Measurements from ENCODE around the gene RTL9. TPM values are rescaled to one million over a fixed set of nuclear protein-coding genes. Genes with fewer than 3 reads are reported as not detected.

The RTL9 gene
- total RNA-seq, 4 donors from 2014 or later: 0.21 TPM; not detected in 3

DNA sequence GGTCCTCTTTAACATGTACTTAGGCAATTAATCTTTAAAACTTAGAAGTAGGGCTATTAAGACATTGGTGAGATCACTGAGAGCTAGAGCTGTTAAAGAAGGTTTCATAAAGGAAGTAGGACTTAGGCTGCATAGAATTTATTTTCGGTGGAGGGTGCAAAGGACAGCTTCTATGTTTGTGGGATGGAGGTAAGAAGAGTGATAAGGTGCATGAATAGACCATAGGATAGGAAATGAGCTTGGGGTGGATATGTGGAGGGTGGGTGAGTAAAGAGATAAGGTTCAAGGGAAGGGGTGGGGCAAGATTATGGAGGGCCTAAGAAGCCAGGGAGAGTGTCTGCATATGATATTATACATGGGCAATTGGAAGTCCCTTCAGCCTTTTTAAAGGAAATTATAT, 15.9 kb downstream of the RTL9 start:
- H3K4me3 ChIP-seq: no peak overlapping the region
- DNase-seq (ENCODE audit: low spot score in 2 of 2): no peak
- H3K27me3 ChIP-seq: peaks cover 0 to 15% of the 10 kb centered on the region in 2 donors
- WGBS, 2 donors: 62 to 88% methylated on average over 1 of the region's 1 CpG
- no peaks in the 10 kb centered on the region for H3K36me3 ChIP-seq
- no peaks in the 10 kb centered on the region for H3K4me1 ChIP-seq
- TF ChIP-seq EP300 (IDR thresholded peaks at IDR 0.05) (no peak), POLR2A (IDR thresholded peaks at IDR 0.05) (no peak)
- TF ChIP-seq, protein P1, sequence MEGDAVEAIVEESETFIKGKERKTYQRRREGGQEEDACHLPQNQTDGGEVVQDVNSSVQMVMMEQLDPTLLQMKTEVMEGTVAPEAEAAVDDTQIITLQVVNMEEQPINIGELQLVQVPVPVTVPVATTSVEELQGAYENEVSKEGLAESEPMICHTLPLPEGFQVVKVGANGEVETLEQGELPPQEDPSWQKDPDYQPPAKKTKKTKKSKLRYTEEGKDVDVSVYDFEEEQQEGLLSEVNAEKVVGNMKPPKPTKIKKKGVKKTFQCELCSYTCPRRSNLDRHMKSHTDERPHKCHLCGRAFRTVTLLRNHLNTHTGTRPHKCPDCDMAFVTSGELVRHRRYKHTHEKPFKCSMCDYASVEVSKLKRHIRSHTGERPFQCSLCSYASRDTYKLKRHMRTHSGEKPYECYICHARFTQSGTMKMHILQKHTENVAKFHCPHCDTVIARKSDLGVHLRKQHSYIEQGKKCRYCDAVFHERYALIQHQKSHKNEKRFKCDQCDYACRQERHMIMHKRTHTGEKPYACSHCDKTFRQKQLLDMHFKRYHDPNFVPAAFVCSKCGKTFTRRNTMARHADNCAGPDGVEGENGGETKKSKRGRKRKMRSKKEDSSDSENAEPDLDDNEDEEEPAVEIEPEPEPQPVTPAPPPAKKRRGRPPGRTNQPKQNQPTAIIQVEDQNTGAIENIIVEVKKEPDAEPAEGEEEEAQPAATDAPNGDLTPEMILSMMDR (IDR thresholded peaks at IDR 0.05): no peak
- no peak overlapping the region for H3K27ac ChIP-seq
- no peaks in the 10 kb centered on the region for H3K9me3 ChIP-seq

DNA sequence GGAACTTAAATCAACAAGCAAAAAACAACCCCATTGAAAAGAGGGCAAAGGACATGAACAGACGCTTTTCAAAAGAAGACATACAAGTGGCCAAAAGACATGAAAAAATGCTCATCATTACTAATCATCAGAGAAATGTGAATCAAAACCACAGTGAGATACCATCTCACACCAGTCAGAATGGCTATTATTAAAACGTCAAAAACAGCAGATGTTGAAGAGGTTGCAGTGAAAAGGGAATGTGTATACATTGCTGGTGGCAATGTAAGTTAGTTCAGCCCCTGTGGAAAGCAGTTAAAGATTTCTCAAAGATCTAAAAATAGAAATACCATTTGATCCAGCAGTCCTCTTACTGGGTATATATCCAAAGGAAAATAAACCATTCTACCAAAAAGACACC, 22.6 kb downstream of the RTL9 start:
- Histone ChIP-seq H3K9me3 (no peaks in the 10 kb centered on the region), H3K4me3 (no peak overlapping the region), H3K36me3 (no peaks in the 10 kb centered on the region), H3K4me1 (no peaks in the 10 kb centered on the region), H3K27me3 (peaks cover 0 to 7% of the 10 kb centered on the region in 2 donors), H3K27ac (no peak overlapping the region)
- WGBS, 2 donors: 55 to 82% methylated on average over 2 of the region's 2 CpGs
- no peak for TF ChIP-seq EP300 (IDR thresholded peaks at IDR 0.05)
- no peak for TF ChIP-seq POLR2A (IDR thresholded peaks at IDR 0.05)
- TF ChIP-seq, protein P1 (IDR thresholded peaks at IDR 0.05): no peak
- DNase-seq (ENCODE audit: low spot score in 2 of 2): no peak

DNA sequence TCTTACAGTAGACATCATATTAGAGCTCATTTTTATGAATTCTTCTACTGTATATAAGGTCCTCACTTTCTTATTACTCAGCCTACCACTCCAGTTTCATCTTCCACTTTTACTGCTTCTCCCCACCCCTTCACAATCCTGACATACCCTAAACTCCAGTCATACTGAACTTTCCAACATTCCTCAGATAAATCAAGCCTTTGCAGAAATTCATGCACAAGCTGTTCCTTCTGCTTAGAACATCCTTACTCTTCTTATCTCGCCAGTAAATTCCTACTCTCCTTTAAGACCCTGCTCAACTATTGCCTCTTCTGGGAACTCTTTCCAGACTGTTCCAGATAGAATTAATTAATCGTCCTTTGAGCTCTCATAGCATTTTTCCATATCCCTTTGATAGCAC, 24.8 kb downstream of the RTL9 start:
- Histone ChIP-seq H3K4me3 (no peak overlapping the region), H3K27me3 (peaks cover 0 to 6% of the 10 kb centered on the region in 2 donors), H3K9me3 (no peaks in the 10 kb centered on the region), H3K36me3 (no peaks in the 10 kb centered on the region), H3K4me1 (no peaks in the 10 kb centered on the region), H3K27ac (no peak overlapping the region)
- no peak for DNase-seq (ENCODE audit: low spot score in 2 of 2)
- TF ChIP-seq, protein P1 (IDR thresholded peaks at IDR 0.05): no peak
- TF ChIP-seq POLR2A (IDR thresholded peaks at IDR 0.05) (no peak), EP300 (IDR thresholded peaks at IDR 0.05) (no peak)
- 55 to 69% methylated on average over 2 of the region's 2 CpGs for WGBS, 2 donors

DNA sequence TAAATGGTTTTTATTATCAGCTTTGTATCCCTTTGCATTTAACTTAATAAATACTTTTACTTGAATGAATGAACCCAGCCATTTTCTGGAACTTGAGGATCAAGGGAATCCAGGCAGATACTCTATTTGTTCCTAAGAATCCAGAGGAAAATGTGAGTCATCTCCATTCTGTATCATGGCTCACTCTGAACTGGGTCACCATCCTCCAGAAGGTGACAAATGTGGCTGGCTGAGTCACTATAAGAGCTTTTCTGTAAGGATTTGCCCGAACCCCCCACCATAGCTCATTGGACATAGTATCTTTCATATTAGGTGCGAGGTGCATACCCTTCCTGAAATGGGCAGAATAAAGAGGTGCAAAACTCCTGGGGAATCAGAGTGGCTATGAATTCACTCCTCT, 25.8 kb downstream of the RTL9 start:
- Histone ChIP-seq H3K4me1 (no peaks in the 10 kb centered on the region), H3K4me3 (no peak overlapping the region), H3K36me3 (no peaks in the 10 kb centered on the region), H3K27me3 (peaks cover 0 to 16% of the 10 kb centered on the region in 2 donors), H3K9me3 (no peaks in the 10 kb centered on the region), H3K27ac (no peak overlapping the region)
- DNase-seq (ENCODE audit: low spot score in 2 of 2): no peak
- TF ChIP-seq EP300 (IDR thresholded peaks at IDR 0.05) (no peak), POLR2A (IDR thresholded peaks at IDR 0.05) (no peak)
- TF ChIP-seq, protein P1 (IDR thresholded peaks at IDR 0.05): no peak
- 82 to 94% methylated on average over 2 of the region's 2 CpGs for WGBS, 2 donors

DNA sequence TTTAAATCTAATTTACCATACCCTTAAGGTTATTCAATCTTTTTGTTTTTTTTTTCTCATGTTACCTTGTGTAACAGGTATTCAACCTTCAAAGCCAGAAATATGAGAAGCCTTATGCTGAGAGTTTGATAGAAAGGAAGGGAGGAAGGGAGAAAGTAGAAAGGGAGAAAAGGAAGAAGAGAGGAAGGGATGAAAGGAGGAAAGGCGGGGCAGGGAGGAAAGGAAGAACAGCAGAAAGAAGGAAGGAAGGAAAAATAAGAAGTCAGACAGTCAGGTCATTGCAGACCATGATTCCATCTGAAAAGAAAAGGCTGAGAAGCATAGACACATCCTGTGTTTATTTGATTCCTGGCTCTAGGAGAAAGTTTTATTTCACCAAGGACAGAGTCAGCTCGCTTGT, 30.9 kb downstream of the RTL9 start:
- WGBS, 2 donors: 42 to 79% methylated on average over 2 of the region's 2 CpGs
- Histone ChIP-seq H3K4me1 (no peaks in the 10 kb centered on the region), H3K27ac (no peak overlapping the region), H3K9me3 (no peaks in the 10 kb centered on the region), H3K36me3 (no peaks in the 10 kb centered on the region), H3K27me3 (peaks cover 0 to 25% of the 10 kb centered on the region in 2 donors), H3K4me3 (no peak overlapping the region)
- no peak for DNase-seq (ENCODE audit: low spot score in 2 of 2)
- no peak for TF ChIP-seq POLR2A (IDR thresholded peaks at IDR 0.05)
- TF ChIP-seq, protein P1 (IDR thresholded peaks at IDR 0.05): no peak
- no peak for TF ChIP-seq EP300 (IDR thresholded peaks at IDR 0.05)
